GM12892 (cell line): Measurements from ENCODE around the gene NDUFB5.

Experiments
- POLR2A ChIP-seq: IDR thresholded peaks from 2 replicates; pipeline ENCODE4 v1.6.1; 2011; ENCODE audit warnings: low read depth, low read length, control low read depth
- POLR2AphosphoS5 ChIP-seq: IDR thresholded peaks from 2 replicates; pipeline ENCODE4 v1.6.1; 2011; ENCODE audit warnings: low read depth, low read length, control low read depth
- TAF1 ChIP-seq: IDR thresholded peaks from 2 replicates; pipeline ENCODE4 v1.6.1; 2011; ENCODE audit warnings: low read depth, mild to moderate bottlenecking, control low read depth, low read length, borderline replicate concordance

DNA sequence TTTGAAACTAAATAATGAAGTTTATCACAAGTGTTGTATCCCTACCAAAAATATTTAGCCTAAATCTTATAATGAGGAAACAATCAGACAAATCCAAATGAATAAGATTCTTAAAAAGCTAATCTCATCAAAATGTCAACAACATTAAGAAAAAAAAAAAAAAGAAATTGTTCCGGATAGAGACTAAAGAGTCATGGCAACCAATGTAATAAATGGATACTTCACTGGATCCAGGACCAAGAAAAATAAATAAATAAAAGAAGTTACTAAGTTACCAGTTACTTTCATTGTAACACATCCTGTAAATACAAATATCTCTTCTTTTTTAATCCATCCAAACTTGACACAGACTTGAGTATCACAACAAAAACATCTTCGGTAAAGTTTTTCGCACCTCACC, 763 bp upstream of the NDUFB5 start:
- TF ChIP-seq POLR2AphosphoS5 (no peak), TAF1 (no peak), POLR2A (no peak)
